ENCODE data around the gene RIN2.
"Not testable (repeated sequence)": the region's sequence is repeated elsewhere in the genome, so short reads cannot be mapped to it uniquely, and the experiment has no call there.

RIN2 gene

GRCh38 chr20:19745584-19745983 is 12.5 kb upstream of the RIN2 start:
- no peak for ATAC-seq (ENCODE audit: low read depth)
- DNase-seq (ENCODE audit: low spot score in 2 of 2), result no peak
- Mint-ChIP-seq H3K27ac (no peak overlapping the region), H3K36me3 (peaks cover 3% of the 10 kb centered on the region), H3K27me3 (peaks cover 9% of the 10 kb centered on the region), H3K4me1 (no peaks in the 10 kb centered on the region), H3K4me3 (no peak overlapping the region), H3K9me3 (peaks cover 2% of the 10 kb centered on the region)

DNA sequence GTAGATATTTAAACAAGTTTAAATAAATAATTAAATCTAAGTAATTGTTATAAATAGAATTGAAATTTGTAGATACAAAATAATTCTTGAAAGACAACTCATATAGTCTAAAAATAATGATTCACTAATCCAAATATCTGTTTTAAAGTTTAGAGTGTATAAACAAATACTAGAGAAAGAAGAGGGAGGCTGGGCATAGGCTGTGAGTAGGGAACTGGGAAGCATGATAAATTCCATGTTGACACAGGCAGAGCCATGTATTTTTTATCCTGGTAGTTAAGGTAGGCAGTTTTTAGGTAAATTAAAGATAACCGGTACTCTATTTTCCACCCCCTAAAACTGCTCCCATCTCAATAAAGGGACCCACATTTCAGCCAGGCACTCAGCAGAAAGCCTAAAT is 11.7 kb upstream of the RIN2 start:
- H3K9me3 Mint-ChIP-seq, result peaks cover 2% of the 10 kb centered on the region
- H3K4me3 Mint-ChIP-seq, result no peak overlapping the region
- no peak overlapping the region for H3K27ac Mint-ChIP-seq
- H3K36me3 Mint-ChIP-seq, result peaks cover 3% of the 10 kb centered on the region
- peaks cover 11% of the 10 kb centered on the region for H3K27me3 Mint-ChIP-seq
- DNase-seq (ENCODE audit: low spot score in 2 of 2) (no peak), ATAC-seq (ENCODE audit: low read depth) (no peak)
- H3K4me1 Mint-ChIP-seq, result peaks cover 8% of the 10 kb centered on the region

GRCh38 chr20:19747903-19748302 is 10.2 kb upstream of the RIN2 start:
- H3K27ac Mint-ChIP-seq, result no peak overlapping the region

GRCh38 chr20:19748681-19749080 is 9.4 kb upstream of the RIN2 start:
- Mint-ChIP-seq H3K27ac (no peak overlapping the region), H3K4me3 (no peak overlapping the region), H3K36me3 (peaks cover 3% of the 10 kb centered on the region), H3K9me3 (peaks cover 2% of the 10 kb centered on the region), H3K27me3 (peaks cover 12% of the 10 kb centered on the region), H3K4me1 (peaks cover 11% of the 10 kb centered on the region)
- DNase-seq (ENCODE audit: low spot score in 2 of 2) (no peak), ATAC-seq (ENCODE audit: low read depth) (no peak)

More at GRCh38 chr20:19747903-19748302, 10.2 kb upstream of the RIN2 start:
- Mint-ChIP-seq H3K4me3 (no peak overlapping the region), H3K4me1 (peaks cover 11% of the 10 kb centered on the region), H3K9me3 (peaks cover 2% of the 10 kb centered on the region), H3K27me3 (peaks cover 11% of the 10 kb centered on the region), H3K36me3 (peaks cover 3% of the 10 kb centered on the region)
- ATAC-seq (ENCODE audit: low read depth) (no peak), DNase-seq (ENCODE audit: low spot score in 2 of 2) (no peak)

GRCh38 chr20:19749618-19750071 is 8.4 kb upstream of the RIN2 start:
- peaks cover 13% of the 10 kb centered on the region for H3K27me3 Mint-ChIP-seq
- ATAC-seq (ENCODE audit: low read depth), result no peak
- H3K36me3 Mint-ChIP-seq, result peaks cover 2% of the 10 kb centered on the region
- no peak overlapping the region for H3K27ac Mint-ChIP-seq
- DNase-seq (ENCODE audit: low spot score in 2 of 2), result no peak
- H3K4me1 Mint-ChIP-seq, result peaks cover 11% of the 10 kb centered on the region
- H3K4me3 Mint-ChIP-seq, result no peak overlapping the region
- no peaks in the 10 kb centered on the region for H3K9me3 Mint-ChIP-seq

- peaks cover 11% of the 10 kb centered on the region for H3K4me1 Mint-ChIP-seq
- no peak overlapping the region for H3K4me3 Mint-ChIP-seq
- ATAC-seq (ENCODE audit: low read depth) (no peak), DNase-seq (ENCODE audit: low spot score in 2 of 2) (no peak)
- H3K27ac Mint-ChIP-seq, result no peak overlapping the region
- H3K27me3 Mint-ChIP-seq, result peaks cover 13% of the 10 kb centered on the region
- no peaks in the 10 kb centered on the region for H3K9me3 Mint-ChIP-seq
- peaks cover 2% of the 10 kb centered on the region for H3K36me3 Mint-ChIP-seq
Observed at GRCh38 chr20:19750101-19750606, 7.9 kb upstream of the RIN2 start.

- H3K4me3 Mint-ChIP-seq, result no peak overlapping the region
- no peak for DNase-seq (ENCODE audit: low spot score in 2 of 2)
- peaks cover 15% of the 10 kb centered on the region for H3K27me3 Mint-ChIP-seq
- no peaks in the 10 kb centered on the region for H3K9me3 Mint-ChIP-seq
- peak; percentile 68 for ATAC-seq (ENCODE audit: low read depth)
- H3K27ac Mint-ChIP-seq, result no peak overlapping the region
- H3K36me3 Mint-ChIP-seq, result no peaks in the 10 kb centered on the region
- peaks cover 11% of the 10 kb centered on the region for H3K4me1 Mint-ChIP-seq
Observed at GRCh38 chr20:19750907-19751636, 7.0 kb upstream of the RIN2 start.

GRCh38 chr20:19754201-19754600 is 3.9 kb upstream of the RIN2 start:
- peaks cover 17% of the 10 kb centered on the region for H3K4me1 Mint-ChIP-seq
- DNase-seq (ENCODE audit: low spot score in 2 of 2); H3K27ac Mint-ChIP-seq; H3K4me3 Mint-ChIP-seq; ATAC-seq (ENCODE audit: low read depth); H3K36me3 Mint-ChIP-seq; H3K9me3 Mint-ChIP-seq: not testable (repeated sequence)
- H3K27me3 Mint-ChIP-seq, result peaks cover 24% of the 10 kb centered on the region

DNA sequence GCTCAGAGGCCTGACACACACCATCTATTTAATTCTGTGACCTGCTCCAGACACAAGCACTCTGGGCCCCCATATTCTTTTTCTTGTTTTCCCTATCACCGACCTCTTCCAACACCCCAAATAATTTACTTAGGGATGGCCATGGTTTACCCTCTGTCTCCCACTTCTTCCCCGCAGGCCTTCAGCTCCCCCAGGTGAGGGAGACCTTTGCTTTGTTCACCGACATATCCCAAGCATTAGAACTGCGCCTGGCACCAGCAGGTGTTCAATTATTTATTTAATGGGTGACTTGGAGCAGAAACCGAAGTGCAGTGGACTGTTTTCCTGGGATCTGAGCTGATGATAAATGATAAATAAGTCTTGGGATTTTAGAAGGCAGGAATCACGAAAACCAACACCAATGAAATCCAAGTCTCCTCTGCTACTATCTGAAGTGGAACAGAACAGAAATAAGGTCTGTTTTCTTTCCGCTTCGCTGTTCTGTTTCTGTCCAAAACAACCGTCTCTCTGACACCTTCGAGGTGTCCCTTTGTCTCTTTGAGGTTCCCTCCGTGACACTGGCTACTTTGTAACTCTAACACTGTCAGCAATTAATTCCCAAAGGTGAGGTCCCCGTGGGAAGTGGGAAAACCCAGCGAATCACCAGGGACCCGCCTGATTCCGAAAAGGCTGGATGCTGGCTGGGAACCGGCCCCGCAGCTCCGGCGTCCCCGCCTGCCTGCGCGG is 1.1 kb upstream of the RIN2 start:
- ATAC-seq (ENCODE audit: low read depth), result no peak
- Mint-ChIP-seq H3K36me3 (no peaks in the 10 kb centered on the region), H3K27me3 (peaks cover 22% of the 10 kb centered on the region), H3K4me1 (peaks cover 6% of the 10 kb centered on the region), H3K27ac (no peak overlapping the region), H3K9me3 (no peaks in the 10 kb centered on the region), H3K4me3 (peak overlapping the region; percentile 5)
- no peak for DNase-seq (ENCODE audit: low spot score in 2 of 2)

GRCh38 chr20:19757487-19758132 is 448 bp upstream of the RIN2 start:
- Mint-ChIP-seq H3K27me3 (peaks cover 25% of the 10 kb centered on the region), H3K4me1 (peaks cover 5% of the 10 kb centered on the region), H3K36me3 (no peaks in the 10 kb centered on the region), H3K9me3 (no peaks in the 10 kb centered on the region), H3K27ac (no peak overlapping the region), H3K4me3 (peak overlapping the region; percentile 83)
- DNase-seq (ENCODE audit: low spot score in 2 of 2) (peak; percentile 4 to 21), ATAC-seq (ENCODE audit: low read depth) (peak; percentile 53)

- Mint-ChIP-seq H3K4me3 (peak overlapping the region; percentile 83), H3K27ac (no peak overlapping the region), H3K9me3 (no peaks in the 10 kb centered on the region), H3K27me3 (peaks cover 21% of the 10 kb centered on the region), H3K36me3 (no peaks in the 10 kb centered on the region), H3K4me1 (peaks cover 5% of the 10 kb centered on the region)
- ATAC-seq (ENCODE audit: low read depth) (peak; percentile 54), DNase-seq (ENCODE audit: low spot score in 2 of 2) (peak; percentile 6 to 23)
Observed at GRCh38 chr20:19758501-19759331, 658 bp downstream of the RIN2 start.

- H3K27ac Mint-ChIP-seq, result no peak overlapping the region
- no peaks in the 10 kb centered on the region for H3K9me3 Mint-ChIP-seq
- H3K36me3 Mint-ChIP-seq, result no peaks in the 10 kb centered on the region
- no peak for DNase-seq (ENCODE audit: low spot score in 2 of 2)
- H3K4me1 Mint-ChIP-seq, result peaks cover 5% of the 10 kb centered on the region
- H3K27me3 Mint-ChIP-seq, result peaks cover 16% of the 10 kb centered on the region
- H3K4me3 Mint-ChIP-seq, result no peak overlapping the region
- ATAC-seq (ENCODE audit: low read depth), result no peak
Observed at GRCh38 chr20:19760371-19760721, 2.3 kb downstream of the RIN2 start.

- H3K4me1 Mint-ChIP-seq, result peaks cover 5% of the 10 kb centered on the region
- no peak for DNase-seq (ENCODE audit: low spot score in 2 of 2)
- no peaks in the 10 kb centered on the region for H3K36me3 Mint-ChIP-seq
- no peak overlapping the region for H3K27ac Mint-ChIP-seq
- H3K27me3 Mint-ChIP-seq, result peaks cover 13% of the 10 kb centered on the region
- no peak for ATAC-seq (ENCODE audit: low read depth)
- no peak overlapping the region for H3K4me3 Mint-ChIP-seq
- no peaks in the 10 kb centered on the region for H3K9me3 Mint-ChIP-seq
Observed at GRCh38 chr20:19761326-19761725, 3.3 kb downstream of the RIN2 start.

Measured in memory B cell (primary cell).